Retina (tissue), 1 donor: ENCODE results near the gene B9D1.

ENCODE experiments used
- DNase-seq: peaks from one replicate; pipeline ENCODE4 v3.0.0-alpha.2; 2016

B9D1 gene

GRCh38 chr17:19375732-19376131 lies 13.2 kb upstream of the B9D1 start:
- no peak for DNase-seq

DNA sequence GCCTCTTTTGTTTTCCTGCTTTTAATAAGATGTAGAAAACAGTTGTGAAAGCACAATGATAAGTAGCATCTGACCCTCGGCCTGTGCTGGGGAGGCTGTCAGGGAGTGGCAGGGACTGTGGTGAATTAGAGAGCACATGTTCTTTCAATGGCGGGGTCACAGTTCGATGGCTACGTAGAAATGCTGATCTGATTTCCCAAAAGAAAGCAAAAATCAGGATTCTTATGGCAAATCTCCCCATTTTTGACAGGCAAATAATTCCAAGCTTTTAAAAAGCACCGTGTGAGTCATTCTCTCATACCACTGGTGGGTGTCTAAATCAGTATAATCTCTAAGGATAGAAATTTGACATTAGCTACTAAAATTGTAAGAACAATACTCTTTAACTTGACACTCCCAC lies 11.6 kb upstream of the B9D1 start:
- DNase-seq = no peak

GRCh38 chr17:19372866-19373504 lies 10.5 kb upstream of the B9D1 start:
- DNase-seq = no peak

- DNase-seq = no peak
These were observed 9.9 kb upstream of the B9D1 start for GRCh38 chr17:19372439-19372838.

DNA sequence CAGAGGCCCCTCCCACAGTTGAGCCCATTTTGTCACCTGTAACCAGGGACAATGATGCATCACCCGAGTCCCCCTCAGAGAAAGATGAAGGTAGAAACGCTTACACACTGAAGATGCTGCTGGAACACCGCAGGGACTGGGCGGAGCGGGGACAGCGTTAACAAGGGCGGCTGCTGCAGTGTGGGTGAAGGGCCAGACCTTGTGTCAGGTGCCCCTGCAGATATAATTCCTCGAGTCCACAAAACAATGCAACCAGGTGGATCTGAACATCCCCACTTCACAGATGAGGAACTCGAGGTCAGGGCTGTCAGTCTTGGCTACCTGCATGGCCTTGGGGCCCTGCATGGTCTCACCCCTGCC lies 9.5 kb upstream of the B9D1 start:
- no peak for DNase-seq

- DNase-seq = no peak
These were observed 8.9 kb upstream of the B9D1 start for GRCh38 chr17:19371259-19372010.

DNA sequence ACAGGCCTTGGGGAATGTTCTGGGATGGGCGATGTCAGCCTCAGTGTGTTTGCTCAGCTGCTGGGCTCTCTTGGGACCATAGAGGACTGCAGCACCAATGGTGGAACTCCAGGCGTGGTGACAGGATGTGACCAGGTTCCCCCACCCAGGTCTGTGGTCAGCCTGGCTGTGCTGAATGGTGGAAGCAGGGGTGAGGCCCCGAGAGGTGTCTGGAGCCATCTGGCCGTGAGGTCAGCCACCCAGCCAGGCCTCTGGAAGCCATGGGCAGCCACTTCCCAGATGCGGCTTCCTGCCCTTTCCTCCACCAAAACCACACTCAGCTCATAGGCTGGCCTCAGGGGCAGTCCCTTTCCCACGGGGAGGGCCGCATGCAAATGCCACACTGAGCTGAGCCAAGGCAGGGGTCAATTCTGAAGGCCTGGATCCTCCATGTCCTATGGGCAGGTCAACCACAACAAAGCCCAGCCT lies 8.0 kb upstream of the B9D1 start:
- DNase-seq = no peak

GRCh38 chr17:19369846-19370492 lies 7.4 kb upstream of the B9D1 start:
- no peak for DNase-seq

DNA sequence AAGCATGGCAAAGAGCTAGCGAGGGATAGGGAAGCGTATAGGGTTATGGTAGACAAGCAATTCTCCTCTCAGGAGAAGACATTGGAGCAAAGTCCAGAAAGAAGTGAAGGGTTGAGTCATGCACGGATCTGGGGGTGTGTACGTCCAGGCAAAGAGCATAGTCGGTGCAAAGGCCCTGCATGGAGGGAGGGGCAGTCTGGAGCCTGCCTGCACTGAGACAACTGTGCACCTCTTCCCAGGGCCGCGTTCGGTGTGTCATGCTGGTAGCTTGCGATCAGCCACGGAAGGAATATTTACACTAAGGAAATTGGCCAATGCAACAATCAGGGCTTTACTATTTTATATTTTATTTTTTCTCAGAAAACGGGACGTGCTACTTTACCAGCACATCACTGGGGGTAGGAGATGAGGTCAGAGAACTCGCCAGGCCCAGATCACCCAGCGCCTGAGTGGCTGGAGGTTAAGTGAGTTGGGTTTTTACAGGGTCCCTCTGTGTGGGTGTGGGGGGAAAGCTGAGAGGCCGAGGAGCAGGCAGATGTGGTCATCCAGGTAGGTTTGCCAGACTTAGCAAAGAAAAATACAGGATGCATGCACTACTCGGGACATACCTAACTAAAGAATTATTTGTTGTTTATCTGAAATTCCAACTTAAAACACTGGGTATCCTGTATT lies 6.7 kb upstream of the B9D1 start:
- DNase-seq = no peak

DNA sequence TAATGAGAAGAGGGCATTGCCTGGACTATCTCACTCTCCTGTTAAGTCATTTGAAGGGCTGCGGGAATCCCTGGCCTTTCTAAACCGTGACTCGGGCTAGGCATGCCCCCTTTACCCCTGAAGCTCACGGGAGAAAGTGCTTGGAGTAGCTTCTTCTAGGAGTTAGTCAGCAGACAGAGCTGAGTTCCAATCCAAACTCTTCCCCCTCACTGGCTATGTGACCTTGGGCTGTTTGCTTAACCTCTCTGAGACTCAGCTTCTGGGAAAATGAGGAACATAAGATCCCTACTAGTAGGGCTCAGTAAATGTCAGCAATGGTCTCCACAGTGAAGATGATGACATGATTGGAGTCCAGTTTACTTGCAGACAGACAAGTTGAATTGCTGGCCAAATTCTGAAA lies 5.7 kb upstream of the B9D1 start:
- DNase-seq = no peak

GRCh38 chr17:19366637-19366972 lies 4.1 kb upstream of the B9D1 start:
- DNase-seq = no peak

DNA sequence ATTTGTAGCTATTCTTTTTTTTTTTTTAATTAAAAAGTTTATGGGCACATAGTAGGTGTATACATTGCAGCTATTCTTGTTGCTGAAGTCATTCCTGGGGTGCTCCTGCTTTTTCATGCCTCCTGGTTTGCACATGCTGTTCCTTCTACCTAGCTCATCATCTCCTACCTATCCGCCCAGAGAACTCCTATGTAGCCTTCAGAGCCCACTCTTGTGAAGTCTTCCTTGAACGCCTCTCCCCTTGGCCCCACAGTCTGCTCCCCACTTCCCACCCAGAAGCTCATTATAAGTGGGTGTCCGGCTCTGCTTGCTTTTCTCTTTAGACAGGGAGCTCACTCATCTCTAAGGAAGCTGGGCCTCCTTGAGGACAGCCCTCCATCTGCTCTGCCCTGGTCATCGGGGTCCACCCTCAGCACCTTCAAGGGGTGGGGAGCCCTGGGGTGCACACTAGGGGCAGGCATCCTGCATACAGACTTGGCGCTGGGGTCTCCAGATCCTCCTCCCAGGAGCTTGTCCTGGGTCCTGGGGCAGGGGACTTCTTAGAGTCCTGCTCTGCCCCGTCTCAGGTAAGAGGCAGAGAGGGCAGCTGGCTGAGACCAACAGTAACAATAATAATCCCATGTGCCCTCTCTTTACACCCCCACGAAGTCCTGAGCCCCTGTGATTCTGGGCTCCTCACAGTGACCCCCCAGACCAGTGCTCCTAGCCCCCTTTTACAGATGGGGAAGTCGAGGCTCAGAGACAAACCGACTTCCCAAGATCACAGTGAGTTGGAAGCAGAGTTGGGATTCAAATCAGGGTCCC lies 3.5 kb upstream of the B9D1 start:
- no peak for DNase-seq

- DNase-seq = no peak
These were observed 2.9 kb upstream of the B9D1 start for GRCh38 chr17:19365499-19365817.

- DNase-seq = no peak
These were observed 2.4 kb upstream of the B9D1 start for GRCh38 chr17:19364699-19365498.

DNA sequence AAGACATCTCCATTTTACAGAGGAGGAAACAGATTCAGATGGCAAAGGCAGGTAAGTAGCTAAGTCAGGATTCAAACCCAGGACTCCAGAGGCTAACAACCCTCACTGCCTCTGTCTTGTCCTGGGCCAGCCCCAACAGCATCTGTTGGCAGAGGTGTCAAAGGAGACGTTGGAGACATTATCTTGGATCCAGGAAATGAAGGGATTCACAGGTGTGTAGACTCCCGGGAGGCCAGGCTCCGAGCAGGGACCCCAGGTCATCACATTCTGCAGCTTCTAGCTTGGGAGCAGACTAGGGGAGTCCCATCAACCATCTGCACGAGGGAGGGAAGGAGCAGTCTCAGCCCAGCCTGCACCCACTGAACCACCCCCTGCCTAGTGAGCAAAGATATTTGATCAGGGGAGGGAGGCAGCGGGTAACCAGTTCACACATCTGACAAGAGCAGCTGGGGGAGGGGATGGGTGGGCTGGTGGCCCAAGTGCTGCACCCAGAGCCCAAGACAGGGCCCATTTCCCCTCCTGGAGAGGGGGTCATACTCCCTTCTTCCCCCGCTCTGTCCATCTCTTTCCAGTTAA lies 1.0 kb upstream of the B9D1 start:
- DNase-seq = no peak

DNA sequence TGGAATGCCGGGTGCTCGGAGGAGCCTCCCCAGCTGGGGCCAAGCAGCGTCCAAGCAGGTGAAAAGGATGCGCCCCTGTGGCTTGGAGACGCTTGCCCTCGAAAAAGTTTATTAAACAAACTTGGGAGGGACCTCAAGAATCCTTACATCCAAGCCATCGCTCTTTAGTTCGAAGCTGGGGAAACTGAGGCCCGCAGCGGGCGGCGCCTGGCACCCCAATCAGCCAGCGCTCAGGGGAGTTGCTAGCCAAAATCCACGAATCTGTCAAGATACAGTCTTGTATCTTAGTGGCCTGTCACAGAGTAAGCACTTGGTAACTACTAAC lies 553 bp upstream of the B9D1 start:
- no peak for DNase-seq

- DNase-seq = peak; percentile 58
These were observed 613 bp downstream of the B9D1 start for GRCh38 chr17:19361944-19362276.

DNA sequence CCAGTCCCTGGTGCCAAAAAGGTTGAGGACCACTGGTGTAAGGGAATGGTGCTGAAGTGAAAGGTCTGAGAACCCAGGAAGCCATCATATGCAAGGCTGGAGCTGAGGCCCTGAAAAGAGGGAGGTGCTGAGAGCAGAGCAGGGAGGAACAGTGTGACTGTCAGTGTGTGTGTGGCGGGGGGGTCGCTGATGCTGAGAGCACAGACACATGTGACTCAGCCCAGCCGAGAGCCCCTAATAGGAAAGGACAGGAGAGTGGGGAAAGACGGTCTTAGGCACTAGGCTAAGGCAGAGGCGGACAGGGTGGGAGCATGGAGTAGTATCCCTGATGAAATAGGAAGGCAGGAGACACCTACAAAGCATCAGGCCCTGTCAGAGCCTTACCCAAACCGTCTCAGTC lies 1.2 kb downstream of the B9D1 start:
- no peak for DNase-seq

DNA sequence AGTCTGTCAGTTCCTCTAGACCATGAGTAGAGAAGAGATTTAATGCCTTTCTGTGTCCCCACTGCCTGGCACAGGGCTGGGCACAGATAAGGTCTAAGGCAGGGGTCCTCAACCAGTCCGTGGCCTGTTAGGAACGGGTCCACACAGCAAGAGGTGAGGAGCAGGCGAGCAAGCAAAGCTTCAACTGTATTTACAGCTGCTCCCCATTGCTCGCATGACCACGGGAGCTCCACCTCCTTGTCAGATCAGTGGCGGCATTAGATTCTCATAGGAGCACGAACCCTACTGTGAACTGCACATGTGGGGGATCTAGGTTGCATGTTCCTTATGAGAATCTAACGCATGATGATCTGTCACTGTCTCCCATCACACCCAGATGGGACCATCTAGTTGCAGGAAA lies 1.8 kb downstream of the B9D1 start:
- DNase-seq = no peak

- DNase-seq = no peak
These were observed 2.7 kb downstream of the B9D1 start for GRCh38 chr17:19359856-19360255.

GRCh38 chr17:19359151-19359550 lies 3.4 kb downstream of the B9D1 start:
- DNase-seq = no peak

DNA sequence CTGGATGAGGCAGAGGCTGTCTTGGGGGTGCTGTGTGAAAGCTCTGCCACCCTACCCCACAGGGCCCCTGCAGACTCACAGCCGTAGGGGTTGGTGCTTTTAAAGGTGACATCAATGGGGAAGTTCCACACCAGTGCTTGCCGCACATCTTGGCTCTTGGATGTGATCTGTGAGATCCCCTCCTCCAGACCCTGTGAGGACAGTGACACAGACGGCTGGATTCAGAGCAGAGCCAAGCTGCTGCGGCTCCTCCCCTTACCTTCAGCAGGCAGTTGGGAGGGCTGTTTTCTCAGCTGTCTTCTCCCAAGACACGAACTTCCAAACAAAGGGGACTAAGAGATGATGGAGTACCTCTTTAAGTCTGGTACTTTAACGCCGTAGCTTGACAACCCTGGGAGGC lies 4.8 kb downstream of the B9D1 start:
- DNase-seq = no peak
